ENCODE data around the gene PBX4.
"Not testable (repeated sequence)": the region's sequence is repeated elsewhere in the genome, so short reads cannot be mapped to it uniquely, and the experiment has no call there.

PBX4 gene

DNA sequence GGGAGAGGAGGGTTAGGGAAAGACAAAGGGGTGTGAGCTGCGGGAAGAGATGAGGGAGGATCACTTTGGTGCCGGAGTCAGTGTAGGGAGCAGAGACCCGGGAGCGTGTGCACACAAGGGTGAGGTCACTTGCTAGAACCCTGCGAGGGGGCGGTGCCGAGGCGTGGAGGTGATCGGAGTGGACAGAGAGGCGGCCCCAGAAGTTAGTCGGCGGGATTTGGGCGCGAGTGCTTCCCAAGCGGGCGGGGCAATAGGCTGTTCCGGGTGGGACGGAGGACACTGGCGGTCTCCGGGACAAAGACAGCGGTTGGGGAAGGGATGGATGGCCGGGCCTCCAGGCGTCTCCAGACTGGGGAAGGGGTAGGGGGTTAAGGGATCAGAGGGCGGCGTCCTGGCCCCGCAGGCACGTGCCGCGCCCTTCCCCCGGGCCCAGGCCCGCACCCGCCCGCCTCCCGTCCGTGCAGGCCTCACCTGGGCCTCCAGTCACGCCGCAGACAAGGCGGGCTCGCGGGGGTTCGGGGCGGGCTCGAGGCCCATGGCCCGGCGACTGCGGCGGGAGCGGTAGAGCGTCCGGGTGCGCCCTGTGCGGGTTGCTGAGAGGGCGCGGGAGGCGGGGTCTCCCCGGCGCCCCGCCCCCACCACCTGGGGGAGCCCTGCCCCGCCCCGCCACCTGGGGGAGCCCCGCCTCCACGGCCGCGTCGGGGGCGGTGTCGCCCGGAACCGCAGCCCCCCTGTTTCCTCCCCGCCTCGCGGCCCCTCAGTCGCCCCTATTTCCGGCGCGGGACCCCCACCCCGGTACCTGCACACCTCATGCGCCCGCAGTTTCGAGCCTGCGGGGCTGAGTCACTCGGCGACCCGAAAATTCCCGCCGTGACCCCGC, 9.4 kb upstream of the PBX4 start, which contains the start of gene LPAR2:
LPAR2 (minus strand) TSS at position 600 of the 880 bp plus-strand sequence. CDS start 945 bp downstream, outside the sequence.
- DNase-seq (ENCODE audit: extremely low read depth in 1 of 2, low read depth in 1 of 2), result peak; percentile 49 to 75

DNA sequence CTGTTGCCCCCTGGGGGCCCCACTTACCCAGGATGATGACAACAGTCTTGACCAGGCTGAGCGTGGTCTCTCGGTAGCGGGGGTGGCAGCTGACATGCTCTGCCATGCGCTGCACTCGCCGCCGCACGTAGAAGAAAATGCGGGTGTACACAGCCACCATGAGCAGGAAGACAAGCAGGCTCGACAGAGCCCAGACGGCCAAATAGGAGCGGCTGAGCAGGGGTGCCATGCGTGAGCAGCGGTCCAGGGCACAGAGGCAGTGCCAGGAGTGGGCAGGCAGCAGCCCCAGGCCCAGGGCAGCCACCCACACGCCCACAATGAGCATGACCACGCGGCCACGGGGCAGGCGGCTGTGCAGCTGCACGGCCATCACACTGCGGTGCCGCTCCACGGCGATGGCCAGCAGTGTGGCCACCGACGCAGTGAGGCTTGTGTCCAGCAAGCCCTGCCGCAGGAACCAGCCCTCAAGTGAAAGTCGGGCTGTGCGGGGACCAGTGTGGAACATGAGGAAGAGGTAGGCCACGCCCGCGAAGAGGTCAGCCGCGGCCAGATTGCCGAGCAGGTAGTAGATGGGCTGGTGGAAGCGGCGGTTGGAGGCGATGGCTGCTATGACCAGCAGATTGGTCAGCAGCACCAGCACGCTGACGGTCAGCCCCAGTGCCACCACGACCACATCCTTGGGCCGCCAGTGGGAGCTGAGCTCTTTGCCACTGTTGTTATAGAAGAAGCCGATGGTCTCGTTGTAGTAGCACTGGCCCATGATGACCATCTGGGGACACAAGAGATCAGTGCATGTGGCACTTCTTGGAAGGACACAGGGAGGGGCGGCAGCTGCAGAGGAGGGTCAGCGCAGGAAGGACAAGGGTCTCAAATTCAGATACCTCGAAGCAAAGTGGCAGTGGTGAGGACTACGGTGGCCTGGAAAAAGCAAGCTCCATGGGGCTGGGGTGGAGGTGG, 8.3 kb upstream of the PBX4 start:
- no peak for DNase-seq (ENCODE audit: extremely low read depth in 1 of 2, low read depth in 1 of 2)

- no peak for DNase-seq (ENCODE audit: extremely low read depth in 1 of 2, low read depth in 1 of 2)
Observed at GRCh38 chr19:19624032-19624570, 5.6 kb upstream of the PBX4 start.

GRCh38 chr19:19623383-19623782, 4.9 kb upstream of the PBX4 start:
- DNase-seq (ENCODE audit: extremely low read depth in 1 of 2, low read depth in 1 of 2), result no peak

- no peak for DNase-seq (ENCODE audit: extremely low read depth in 1 of 2, low read depth in 1 of 2)
Observed at GRCh38 chr19:19619849-19620210, 1.3 kb upstream of the PBX4 start.

GRCh38 chr19:19619181-19619848, 828 bp upstream of the PBX4 start:
- no peak for DNase-seq (ENCODE audit: extremely low read depth in 1 of 2, low read depth in 1 of 2)

- no peak for DNase-seq (ENCODE audit: extremely low read depth in 1 of 2, low read depth in 1 of 2)
Observed at GRCh38 chr19:19615086-19615485, 3.4 kb downstream of the PBX4 start.

DNA sequence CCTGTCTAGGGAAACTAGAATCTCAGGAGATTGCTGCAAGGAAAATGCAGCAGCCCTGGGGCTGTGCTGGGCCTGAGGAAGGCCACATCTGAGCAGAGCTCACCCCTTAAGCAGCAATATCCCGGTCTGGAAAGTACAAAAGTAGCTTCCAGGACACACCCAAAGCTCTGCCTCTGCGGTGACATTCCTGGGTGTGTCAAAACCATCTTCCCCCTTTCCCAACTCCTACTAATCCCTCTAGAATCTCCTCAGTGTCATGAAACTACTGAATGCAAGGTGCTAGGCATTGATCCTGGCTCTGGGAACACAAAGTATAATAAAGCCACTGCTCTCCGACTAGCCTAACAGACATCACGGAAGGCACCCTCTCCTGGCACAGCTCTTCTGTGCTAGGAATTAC, 5.0 kb downstream of the PBX4 start:
- no peak for DNase-seq (ENCODE audit: extremely low read depth in 1 of 2, low read depth in 1 of 2)

DNA sequence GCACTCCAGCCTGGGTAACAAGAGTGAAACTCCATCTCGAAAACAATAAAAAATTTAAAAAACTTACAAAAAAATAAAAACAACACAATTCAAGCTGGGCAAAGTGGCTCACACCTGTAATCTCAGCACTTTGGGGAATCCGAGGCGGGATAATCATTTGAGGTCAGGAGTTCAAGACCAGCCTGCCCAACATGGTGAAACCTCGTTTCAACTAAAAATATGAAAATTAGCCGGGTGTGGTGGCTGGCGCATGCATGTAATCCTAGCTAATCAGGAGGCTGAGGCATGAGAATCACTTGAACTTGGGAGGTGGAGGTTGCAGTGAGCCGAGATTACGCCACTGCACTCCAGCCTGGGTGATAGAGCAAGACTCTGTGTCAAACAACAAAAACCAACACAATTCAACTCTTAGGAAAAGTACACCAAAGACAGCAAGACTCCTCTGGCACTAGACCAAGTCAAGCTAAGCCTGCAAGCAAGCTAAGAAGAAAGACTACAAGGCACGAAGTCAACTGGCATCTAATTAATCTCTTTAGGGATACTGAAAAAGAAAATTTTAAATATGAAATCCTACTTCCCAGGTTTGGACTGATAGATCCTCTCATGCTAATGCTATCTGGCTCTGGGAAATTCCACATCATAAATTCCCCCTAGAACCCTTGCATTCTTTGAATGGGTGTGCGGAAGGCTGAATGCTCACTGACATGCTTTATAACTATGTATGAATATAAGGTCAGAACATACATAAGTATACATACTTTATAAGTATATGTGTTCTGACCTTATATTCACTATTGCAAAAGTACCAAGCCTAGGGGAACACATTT, 7.9 kb downstream of the PBX4 start:
- no peak for DNase-seq (ENCODE audit: extremely low read depth in 1 of 2, low read depth in 1 of 2)

DNA sequence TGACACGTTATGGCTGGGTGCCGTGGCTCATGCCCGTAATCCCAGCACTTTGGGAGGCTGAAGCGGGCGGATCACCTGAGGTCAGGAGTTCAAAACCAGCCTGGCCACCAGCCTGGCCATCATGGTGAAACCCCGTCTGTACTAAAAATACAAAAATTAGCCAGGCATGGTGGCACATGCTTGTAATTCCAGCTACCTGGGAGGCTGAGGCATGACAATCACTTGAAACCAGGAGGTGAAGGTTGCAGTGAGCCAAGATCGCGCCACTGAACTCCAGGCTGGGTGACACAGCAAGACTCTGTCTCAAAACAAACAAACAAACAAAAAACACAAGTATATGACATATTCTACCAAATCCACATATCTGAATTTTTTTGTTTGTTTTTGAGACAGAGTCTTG, 11.8 kb downstream of the PBX4 start:
- DNase-seq (ENCODE audit: extremely low read depth in 1 of 2, low read depth in 1 of 2), result not testable (repeated sequence)

- no peak for DNase-seq (ENCODE audit: extremely low read depth in 1 of 2, low read depth in 1 of 2)
Observed at GRCh38 chr19:19606021-19606420, 12.5 kb downstream of the PBX4 start.

GRCh38 chr19:19602713-19603324, 15.7 kb downstream of the PBX4 start:
- no peak for DNase-seq (ENCODE audit: extremely low read depth in 1 of 2, low read depth in 1 of 2)

DNA sequence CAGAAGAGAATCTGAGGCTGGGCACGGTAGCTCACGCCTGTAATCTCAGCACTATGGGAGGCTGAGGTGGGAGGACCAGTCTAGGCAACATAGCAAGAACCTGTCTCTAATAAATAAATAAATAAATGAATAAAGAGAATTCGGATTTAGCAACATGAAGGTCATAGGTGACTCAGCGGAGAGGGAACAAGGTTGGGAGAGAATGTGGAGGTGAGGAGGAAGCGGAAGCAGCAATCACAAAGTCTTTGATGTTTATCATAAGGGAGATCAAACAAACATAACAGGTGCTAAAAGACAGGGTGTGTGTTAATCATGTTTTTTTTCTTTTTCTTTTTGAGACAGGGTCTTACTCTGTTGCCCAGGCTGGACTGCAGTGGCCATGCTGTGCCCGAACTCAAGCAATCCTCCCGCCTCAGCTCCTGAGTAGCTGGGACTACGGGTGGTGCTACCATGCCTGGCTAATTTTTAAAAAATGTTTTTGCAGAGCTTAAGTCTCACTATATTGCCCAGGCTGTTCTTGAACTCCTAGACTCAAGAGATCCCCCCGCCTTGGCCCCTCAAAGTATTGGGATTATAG, 16.3 kb downstream of the PBX4 start:
- DNase-seq (ENCODE audit: extremely low read depth in 1 of 2, low read depth in 1 of 2), result no peak

- no peak for DNase-seq (ENCODE audit: extremely low read depth in 1 of 2, low read depth in 1 of 2)
Observed at GRCh38 chr19:19600793-19601330, 17.6 kb downstream of the PBX4 start.

GRCh38 chr19:19598728-19599451, 19.6 kb downstream of the PBX4 start:
- peak in 1 of 2 donors; percentile 45 for DNase-seq (ENCODE audit: extremely low read depth in 1 of 2, low read depth in 1 of 2)

GRCh38 chr19:19597809-19598306, 20.6 kb downstream of the PBX4 start:
- DNase-seq (ENCODE audit: extremely low read depth in 1 of 2, low read depth in 1 of 2), result peak in 1 of 2 donors; percentile 34

GRCh38 chr19:19595171-19595701, 23.3 kb downstream of the PBX4 start:
- DNase-seq (ENCODE audit: extremely low read depth in 1 of 2, low read depth in 1 of 2), result no peak

DNA sequence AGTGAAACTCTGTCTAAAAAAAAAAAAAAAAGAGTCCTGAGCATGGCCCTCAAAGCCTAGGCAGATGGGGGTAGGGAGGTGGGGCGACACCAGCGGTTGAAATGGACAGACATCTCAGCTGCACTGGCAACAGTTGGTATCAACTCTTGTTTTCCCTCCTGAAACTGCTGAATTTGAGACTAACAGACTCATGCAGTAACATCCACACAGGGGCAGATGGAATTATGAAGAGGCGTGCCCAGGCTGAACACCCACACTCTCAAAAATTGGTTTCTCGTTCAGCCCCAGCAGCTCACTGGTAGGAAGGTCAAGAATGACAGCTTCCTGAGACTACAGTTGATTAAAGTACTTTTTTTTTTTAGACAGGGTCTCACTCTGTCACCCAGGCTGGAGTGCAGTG, 24.1 kb downstream of the PBX4 start:
- DNase-seq (ENCODE audit: extremely low read depth in 1 of 2, low read depth in 1 of 2), result no peak

Measured in activated CD8-positive, alpha-beta memory T cell treated with anti-CD3 and anti-CD28 coated beads for 1 hour (primary cell).